ENCODE data around the gene FOXD4L6.
"Not testable (repeated sequence)": the region's sequence is repeated elsewhere in the genome, so short reads cannot be mapped to it uniquely, and the experiment has no call there.

The FOXD4L6 gene

DNA sequence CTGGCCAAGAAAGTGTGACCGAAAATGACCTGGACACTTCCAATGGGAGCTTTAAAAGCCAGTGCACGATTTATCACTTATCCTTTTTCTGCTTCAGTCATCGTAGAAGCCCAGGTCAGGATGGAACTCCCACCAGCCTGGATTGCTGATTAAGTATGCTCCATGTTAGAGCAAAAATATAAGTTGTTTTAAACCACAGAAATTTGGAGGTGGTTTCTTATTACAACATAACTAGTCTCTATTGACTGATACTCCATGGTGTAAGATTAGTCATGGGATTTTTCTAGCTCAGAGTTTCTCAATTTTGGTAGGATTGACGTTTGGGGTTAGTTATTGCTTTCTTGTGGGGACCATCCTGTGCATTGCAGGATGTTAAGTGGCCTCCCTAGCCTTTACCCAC lies 29.7 kb downstream of the FOXD4L6 start:
- DNase-seq: not testable (repeated sequence)

DNA sequence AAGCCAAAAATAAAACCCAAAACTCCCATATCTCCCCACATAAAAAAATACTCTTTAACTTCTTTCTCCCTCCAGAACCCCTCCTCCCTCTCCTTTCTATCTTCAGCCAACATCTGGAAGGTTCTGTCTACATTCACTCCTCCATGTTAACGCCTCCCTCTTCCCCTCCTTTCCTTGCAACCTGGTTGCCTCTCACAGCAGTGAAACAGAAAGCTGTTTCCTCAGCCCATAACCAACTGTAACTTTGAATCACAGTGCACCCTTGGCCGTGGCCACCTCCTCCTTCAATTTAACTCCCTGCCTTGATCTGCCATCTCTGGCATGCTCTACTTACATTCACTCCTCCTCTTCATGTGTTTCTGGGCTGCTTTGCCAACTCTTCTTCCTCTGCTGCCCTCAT lies 33.4 kb downstream of the FOXD4L6 start:
- not testable (repeated sequence) for DNase-seq

- DNase-seq: peak; percentile 18
These were observed 34.3 kb downstream of the FOXD4L6 start for GRCh38 chr9:41094010-41094773.

DNA sequence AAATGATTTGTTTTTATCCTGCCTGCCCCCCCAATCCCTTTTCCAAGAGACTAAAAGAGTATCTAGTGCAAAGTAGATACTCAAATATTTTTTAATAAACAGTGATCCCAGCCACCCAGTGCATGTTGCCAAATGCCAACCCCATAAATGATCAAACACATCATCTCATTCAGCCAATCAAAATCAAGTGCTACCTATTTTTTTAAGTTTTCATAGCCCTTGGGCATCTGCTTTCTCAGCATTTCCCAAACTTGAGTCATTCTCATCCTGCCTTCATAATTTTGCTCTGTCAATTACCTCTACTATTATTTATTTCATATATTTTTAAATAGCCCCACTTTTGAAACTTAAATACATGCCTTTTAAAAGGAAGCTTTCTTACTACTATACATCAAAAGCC lies 37.6 kb downstream of the FOXD4L6 start:
- DNase-seq: not testable (repeated sequence)

DNA sequence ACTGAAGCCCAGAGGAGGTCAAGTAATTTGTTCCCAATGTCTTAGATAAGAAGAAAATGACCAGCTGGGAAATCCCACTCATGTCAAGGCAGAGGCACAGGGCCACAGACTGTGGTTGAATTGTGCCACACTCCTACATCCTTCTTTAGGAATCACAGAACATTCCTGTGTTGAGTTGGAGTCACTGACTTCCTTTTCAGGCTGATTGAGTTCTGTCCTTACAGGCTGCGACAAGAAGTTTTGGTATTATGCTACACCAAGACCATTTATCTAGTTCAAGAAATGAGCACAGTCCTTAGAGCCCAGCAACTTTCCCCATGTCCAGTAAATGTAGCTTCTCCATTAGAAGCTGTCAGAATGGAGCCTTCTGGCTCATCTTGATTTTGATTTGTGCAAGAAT lies 38.1 kb downstream of the FOXD4L6 start:
- not testable (repeated sequence) for DNase-seq

DNA sequence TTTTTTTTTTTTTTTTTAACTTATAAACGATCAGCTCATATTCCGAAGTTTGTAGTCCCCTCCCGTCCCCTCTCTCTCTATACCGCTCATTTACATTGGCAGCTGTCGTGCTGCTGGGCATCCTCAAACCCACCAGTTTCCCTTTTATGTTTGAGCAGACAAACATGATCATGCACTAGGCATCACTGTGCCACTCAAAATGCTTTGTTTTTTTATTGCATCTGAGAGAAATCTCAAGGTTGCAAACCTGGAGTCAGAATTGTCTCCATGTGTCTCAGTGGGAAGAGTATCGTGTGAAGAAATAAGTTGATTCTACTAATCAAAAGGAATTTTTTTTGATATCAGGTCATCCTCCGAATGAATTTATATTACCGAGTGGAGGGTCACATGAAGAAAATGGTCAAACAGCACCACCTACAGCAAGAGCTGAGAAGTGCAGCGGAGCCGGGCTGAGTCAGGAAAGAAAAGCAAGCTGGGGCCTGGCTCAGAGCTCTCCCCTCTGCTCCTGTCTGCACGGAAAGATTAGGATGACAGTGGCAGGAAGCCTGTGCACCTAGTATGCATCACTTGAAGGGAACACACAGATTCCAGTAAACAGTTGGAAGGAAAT lies 39.9 kb downstream of the FOXD4L6 start:
- DNase-seq: not testable (repeated sequence)

DNA sequence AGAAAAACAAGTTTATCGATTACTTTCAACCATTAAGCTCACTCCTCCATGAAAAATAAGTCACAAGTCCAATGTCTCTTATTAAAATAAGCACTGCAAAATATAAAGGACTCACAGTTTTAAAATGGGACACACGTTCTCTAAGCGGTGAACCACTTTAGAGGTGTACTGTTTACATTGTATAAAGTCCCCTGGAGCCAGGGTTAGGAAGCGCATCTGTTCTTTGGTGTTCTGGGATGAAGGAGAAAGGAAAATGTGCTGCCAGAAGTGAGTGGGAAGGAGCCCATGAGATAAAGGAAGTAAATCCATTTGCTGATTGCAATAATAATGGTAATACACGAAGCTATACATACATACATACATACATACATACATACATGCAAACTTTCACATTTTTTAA lies 40.6 kb downstream of the FOXD4L6 start:
- DNase-seq: not testable (repeated sequence)

DNA sequence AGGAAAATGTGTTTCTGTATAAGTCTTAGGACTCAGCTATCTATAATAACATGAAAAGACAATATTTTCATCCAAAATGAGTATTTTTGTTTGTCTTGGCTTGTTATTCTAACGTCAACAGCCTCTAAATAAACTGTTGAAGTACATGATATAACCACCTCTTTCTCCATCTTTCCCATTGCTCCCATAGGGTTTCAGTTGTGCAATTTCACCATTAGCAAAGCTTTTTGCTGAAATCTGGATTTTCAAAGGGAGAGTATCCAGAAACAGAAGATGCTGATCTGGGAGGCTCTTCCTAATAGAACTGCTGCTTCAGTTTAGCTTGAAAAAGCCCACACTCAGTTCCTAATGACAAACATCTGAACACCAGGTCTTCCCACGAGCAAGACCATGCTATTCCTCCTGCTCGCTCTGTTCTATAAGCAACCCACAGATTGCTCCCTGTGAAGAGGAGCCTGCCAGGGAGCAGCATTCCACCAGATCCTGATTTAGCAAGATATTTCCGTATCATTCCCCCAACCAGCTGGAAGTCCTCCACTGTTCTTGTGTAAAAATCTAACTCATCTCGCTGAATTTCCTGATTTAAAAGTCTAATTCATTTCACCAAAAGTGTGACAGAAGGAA lies 41.2 kb downstream of the FOXD4L6 start:
- peak; percentile 49 for DNase-seq

GRCh38 chr9:41086685-41087084 lies 41.8 kb downstream of the FOXD4L6 start:
- not testable (repeated sequence) for DNase-seq

- not testable (repeated sequence) for DNase-seq
These were observed 42.3 kb downstream of the FOXD4L6 start for GRCh38 chr9:41086215-41086614.

DNA sequence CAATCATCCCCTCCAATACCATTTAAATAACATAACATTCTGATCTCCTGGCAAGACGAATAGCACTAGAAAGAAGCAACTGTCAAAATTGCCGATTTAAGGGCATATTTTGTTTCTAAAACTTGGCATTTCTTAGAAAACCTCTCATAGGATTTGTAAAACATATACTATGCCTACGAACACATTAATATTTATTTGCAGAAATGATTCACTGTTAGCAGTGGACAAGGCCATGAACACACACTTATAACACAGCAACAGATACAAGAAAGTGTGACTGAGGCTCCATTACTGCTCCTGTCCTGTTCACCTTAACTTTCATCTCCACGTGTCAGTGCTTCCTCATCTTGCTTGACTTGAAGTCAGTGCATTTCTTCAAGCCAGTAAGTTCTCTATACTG lies 46.1 kb downstream of the FOXD4L6 start:
- DNase-seq: not testable (repeated sequence)

DNA sequence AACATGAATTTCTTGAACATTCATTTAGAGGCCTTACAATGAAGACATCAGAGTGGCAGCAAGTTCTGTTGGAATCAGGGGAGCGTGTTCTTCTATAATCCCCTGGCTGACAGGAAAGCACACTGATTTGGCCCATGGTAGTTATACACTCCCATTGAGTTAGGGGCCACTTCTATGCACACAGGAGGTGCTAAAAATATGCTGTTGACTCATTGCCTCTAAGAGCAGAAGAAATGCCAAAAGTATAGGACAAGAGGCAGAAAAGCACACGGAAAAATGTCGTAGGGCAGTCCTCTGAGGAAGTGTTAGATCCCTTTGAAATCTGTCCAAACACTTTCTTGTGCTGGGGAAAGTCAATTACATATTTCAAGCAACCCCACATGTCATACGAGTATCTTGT lies 49.0 kb downstream of the FOXD4L6 start:
- DNase-seq: not testable (repeated sequence)

- DNase-seq: peak; percentile 44
These were observed 50.9 kb downstream of the FOXD4L6 start for GRCh38 chr9:41077586-41077985.
